Osteoblast (primary cell): ENCODE data around the gene CASQ2. TPM values are rescaled to one million over a fixed set of nuclear protein-coding genes. Genes with fewer than 3 reads are reported as not detected.

Experiments
- DNase-seq: peaks from one replicate; pipeline ENCODE4 v3.0.0; 2011; ENCODE audit warnings: low spot score, mixed read lengths; ENCODE audit not compliant: insufficient read length; ENCODE audit errors: missing footprints
- H2AFZ ChIP-seq: 2 replicates; pipeline ENCODE4 v1.6.0; 2011; ENCODE audit warnings: mild to moderate bottlenecking, low read length
- H3K27ac ChIP-seq: 2 replicates; pipeline ENCODE4 v1.5.1; 2011; ENCODE audit warnings: mild to moderate bottlenecking, low read depth, low read length, moderate library complexity
- H3K27me3 ChIP-seq: 2 replicates; pipeline ENCODE4 v1.6.0; 2012; ENCODE audit warnings: mild to moderate bottlenecking, control low read depth, inconsistent platforms, low read length, moderate library complexity; ENCODE audit not compliant: insufficient read depth
- H3K36me3 ChIP-seq: 2 replicates; pipeline ENCODE4 v1.5.1; 2011; ENCODE audit warnings: mild to moderate bottlenecking, low read length, control low read depth, moderate library complexity; ENCODE audit not compliant: insufficient read depth
- H3K4me1 ChIP-seq: 2 replicates; pipeline ENCODE4 v1.5.1; 2011; ENCODE audit warnings: mild to moderate bottlenecking, low read length, control low read depth, moderate library complexity; ENCODE audit not compliant: insufficient read depth
- H3K4me2 ChIP-seq: 2 replicates; pipeline ENCODE4 v1.6.0; 2011; ENCODE audit warnings: mild to moderate bottlenecking, low read length; ENCODE audit not compliant: insufficient read depth
- H3K4me3 ChIP-seq: fragments of 200-600 bp; sonication (generic); 3 replicates; pipeline ENCODE4 v1.5.1; 2012; ENCODE audit warnings: mild to moderate bottlenecking, low read length, inconsistent platforms; ENCODE audit not compliant: insufficient read depth
- H3K79me2 ChIP-seq: 2 replicates; pipeline ENCODE4 v1.6.0; 2012; ENCODE audit warnings: mild to moderate bottlenecking, low read length, control low read depth, inconsistent platforms; ENCODE audit not compliant: insufficient read depth
- H3K9me3 ChIP-seq: 2 replicates; pipeline ENCODE4 v1.5.1; 2011; ENCODE audit warnings: low read depth, low read length, control low read depth
- H4K20me1 ChIP-seq: 2 replicates; pipeline ENCODE4 v1.6.0; 2012; ENCODE audit warnings: mild to moderate bottlenecking, low read length, control low read depth; ENCODE audit not compliant: insufficient read depth
- total RNA-seq: library from RNA; depleted of rRNA; stranded (reverse); fragments of >200 nt; gene quantifications from 2 replicates; pipeline ENCODE4 v1.2.3, GENCODE V29; 2012
- TF ChIP-seq, protein P1 (sequence below): IDR thresholded peaks from 2 replicates; pipeline ENCODE4 v1.5.1; 2011; ENCODE audit warnings: mild to moderate bottlenecking, low read depth, low read length, moderate library complexity; ENCODE audit errors: extremely low read depth

The CASQ2 gene
- total RNA-seq, 1 donor: not detected

DNA sequence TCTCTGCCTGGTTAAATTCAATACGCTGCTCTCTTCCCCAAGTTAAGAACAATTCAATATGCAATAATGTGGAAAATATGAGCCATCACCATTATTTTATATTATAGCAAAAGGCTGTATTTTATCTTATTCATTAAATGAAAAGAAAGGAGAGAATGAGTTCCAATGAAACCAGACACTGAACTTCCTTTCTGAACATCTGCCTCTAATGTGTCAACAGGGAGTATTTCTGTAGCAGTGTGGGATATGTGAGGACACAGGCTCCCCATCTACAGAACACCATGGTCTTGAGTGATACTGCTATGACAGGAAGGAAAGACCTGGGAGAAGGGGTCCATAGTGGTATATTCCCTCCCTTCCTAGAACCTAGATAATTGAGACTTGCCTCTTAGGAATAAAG, 46.3 kb downstream of the CASQ2 start:
- no peak overlapping the region for H2AFZ ChIP-seq
- no peak for DNase-seq
- H3K4me3 ChIP-seq: no peak overlapping the region

DNA sequence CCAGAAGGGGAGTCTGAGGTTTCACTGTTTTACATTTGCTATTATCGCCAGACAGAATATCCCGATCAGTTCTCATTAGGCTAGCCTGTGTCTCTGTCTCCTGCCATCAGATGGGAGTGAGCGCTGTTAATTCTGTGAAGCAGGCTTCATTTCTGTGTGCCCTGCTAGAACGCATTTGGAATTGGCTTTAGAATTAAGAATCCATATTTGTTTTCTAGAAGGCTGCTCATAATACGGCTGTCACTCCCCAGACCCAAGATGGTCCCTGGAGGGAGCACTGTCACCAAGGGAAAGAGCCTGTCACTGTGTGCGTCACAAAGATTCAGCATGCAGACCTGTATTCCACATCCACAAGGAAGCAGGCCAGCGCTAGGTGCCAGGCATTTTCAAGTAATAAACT, 49.2 kb downstream of the CASQ2 start:
- H3K4me3 ChIP-seq: no peak overlapping the region
- H3K27me3 ChIP-seq: peaks cover 23% of the 10 kb centered on the region
- H3K9me3 ChIP-seq: no peaks in the 10 kb centered on the region
- H3K27ac ChIP-seq: no peak overlapping the region
- no peaks in the 10 kb centered on the region for H3K36me3 ChIP-seq
- no peak for DNase-seq
- H2AFZ ChIP-seq: no peak overlapping the region
- no peaks in the 10 kb centered on the region for H3K79me2 ChIP-seq
- TF ChIP-seq, protein P1, sequence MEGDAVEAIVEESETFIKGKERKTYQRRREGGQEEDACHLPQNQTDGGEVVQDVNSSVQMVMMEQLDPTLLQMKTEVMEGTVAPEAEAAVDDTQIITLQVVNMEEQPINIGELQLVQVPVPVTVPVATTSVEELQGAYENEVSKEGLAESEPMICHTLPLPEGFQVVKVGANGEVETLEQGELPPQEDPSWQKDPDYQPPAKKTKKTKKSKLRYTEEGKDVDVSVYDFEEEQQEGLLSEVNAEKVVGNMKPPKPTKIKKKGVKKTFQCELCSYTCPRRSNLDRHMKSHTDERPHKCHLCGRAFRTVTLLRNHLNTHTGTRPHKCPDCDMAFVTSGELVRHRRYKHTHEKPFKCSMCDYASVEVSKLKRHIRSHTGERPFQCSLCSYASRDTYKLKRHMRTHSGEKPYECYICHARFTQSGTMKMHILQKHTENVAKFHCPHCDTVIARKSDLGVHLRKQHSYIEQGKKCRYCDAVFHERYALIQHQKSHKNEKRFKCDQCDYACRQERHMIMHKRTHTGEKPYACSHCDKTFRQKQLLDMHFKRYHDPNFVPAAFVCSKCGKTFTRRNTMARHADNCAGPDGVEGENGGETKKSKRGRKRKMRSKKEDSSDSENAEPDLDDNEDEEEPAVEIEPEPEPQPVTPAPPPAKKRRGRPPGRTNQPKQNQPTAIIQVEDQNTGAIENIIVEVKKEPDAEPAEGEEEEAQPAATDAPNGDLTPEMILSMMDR: no peak
- H4K20me1 ChIP-seq: no peaks in the 10 kb centered on the region
- H3K4me1 ChIP-seq: no peaks in the 10 kb centered on the region
- H3K4me2 ChIP-seq: no peak overlapping the region

More for the DNA sequence above, 46.3 kb downstream of the CASQ2 start:
- no peaks in the 10 kb centered on the region for H3K9me3 ChIP-seq
- H3K4me2 ChIP-seq: no peak overlapping the region
- TF ChIP-seq, protein P1: no peak
- no peaks in the 10 kb centered on the region for H4K20me1 ChIP-seq
- H3K4me1 ChIP-seq: no peaks in the 10 kb centered on the region
- no peak overlapping the region for H3K27ac ChIP-seq
- H3K79me2 ChIP-seq: no peaks in the 10 kb centered on the region
- no peaks in the 10 kb centered on the region for H3K36me3 ChIP-seq
- peaks cover 16% of the 10 kb centered on the region for H3K27me3 ChIP-seq

DNA sequence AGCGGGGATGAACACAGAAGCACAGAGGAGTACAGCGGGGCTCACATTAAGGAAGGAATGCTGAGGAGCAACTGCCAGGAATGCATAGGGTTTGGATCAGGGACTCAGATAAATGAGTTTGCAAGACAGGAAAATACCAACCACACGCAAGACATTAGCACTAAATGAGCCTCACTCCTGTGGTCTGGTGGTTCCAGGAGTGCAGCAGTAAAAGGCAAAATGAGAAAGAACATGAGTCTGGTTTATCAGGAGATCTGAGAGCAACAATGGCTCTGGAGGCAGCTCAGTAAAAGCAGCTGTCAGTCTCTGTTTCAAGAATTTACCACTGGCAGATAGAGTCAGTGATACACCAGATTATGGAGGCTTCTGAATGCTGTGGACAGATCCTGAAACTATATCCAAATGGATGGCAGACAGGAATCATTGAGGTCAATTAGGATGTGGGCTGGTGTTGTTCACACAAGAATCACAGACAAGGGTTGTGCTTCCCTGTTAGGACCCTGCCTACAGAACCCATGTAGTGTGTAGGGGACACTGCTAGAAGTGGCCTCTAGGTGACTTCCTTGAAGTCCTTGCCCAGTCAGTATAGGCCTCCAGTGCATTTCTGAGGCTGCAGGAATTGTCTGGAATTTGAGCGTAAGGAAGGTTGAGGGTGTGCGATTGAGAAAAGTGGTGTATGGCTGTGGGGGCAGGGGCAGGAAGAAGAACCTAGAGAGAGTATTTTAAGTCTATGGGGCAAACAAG, 50.3 kb downstream of the CASQ2 start:
- Histone ChIP-seq H2AFZ (no peak overlapping the region), H3K27ac (no peak overlapping the region), H3K4me1 (no peaks in the 10 kb centered on the region), H3K4me3 (no peak overlapping the region), H4K20me1 (no peaks in the 10 kb centered on the region), H3K79me2 (no peaks in the 10 kb centered on the region), H3K9me3 (no peaks in the 10 kb centered on the region), H3K36me3 (no peaks in the 10 kb centered on the region), H3K4me2 (no peak overlapping the region), H3K27me3 (peaks cover 23% of the 10 kb centered on the region)
- no peak for DNase-seq
- TF ChIP-seq, protein P1: no peak

DNA sequence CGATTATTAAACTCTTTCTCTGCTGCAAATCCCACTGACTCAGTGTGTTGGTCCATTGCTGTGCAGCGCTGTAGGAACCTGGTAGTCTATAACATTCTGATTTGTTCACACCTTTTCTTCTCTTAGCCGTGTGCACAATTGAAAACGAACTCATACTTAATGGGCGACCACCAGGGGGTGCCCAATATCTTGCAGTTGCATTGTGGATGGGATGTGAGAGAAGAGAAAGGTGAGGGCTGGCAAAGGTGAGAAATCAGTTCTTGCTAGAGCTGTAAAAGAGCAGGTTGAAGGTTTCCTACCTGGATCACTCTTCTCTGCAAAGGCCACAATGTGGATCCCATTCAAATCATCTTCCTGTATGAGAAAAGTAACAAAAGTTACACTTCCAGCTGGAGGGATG, 51.0 kb downstream of the CASQ2 start:
- Histone ChIP-seq H3K4me3 (no peak overlapping the region), H3K27ac (no peak overlapping the region), H3K79me2 (no peaks in the 10 kb centered on the region), H2AFZ (no peak overlapping the region), H3K4me2 (no peak overlapping the region), H3K4me1 (no peaks in the 10 kb centered on the region), H3K36me3 (no peaks in the 10 kb centered on the region), H3K27me3 (peaks cover 23% of the 10 kb centered on the region), H4K20me1 (no peaks in the 10 kb centered on the region), H3K9me3 (no peaks in the 10 kb centered on the region)
- no peak for DNase-seq
- TF ChIP-seq, protein P1: peak; percentile 50
